ENCODE results near the gene TNFSF12. TPM values are rescaled to one million over a fixed set of nuclear protein-coding genes. Genes with fewer than 3 reads are reported as not detected.

Gene TNFSF12, protein sequence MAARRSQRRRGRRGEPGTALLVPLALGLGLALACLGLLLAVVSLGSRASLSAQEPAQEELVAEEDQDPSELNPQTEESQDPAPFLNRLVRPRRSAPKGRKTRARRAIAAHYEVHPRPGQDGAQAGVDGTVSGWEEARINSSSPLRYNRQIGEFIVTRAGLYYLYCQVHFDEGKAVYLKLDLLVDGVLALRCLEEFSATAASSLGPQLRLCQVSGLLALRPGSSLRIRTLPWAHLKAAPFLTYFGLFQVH
- polyA plus RNA-seq (ENCODE audit: insufficient read length in 12 of 12) = 10 to 100 TPM in 11 of 12 donors, not detected in 1; 18.6 to 34.0 (median 24.7) TPM
- long read RNA-seq, donor 1, partial matches to known transcripts = 14 of 19 reads
- long read RNA-seq, donor 1, other reads (novel, unspliced or antisense) = 0 of 19 reads
- long read RNA-seq, donor 2, transcript TNFSF12-201 (7 exons, 1,553 nt) = major isoform, 6 of 7 reads
- long read RNA-seq, donor 2, partial matches to known transcripts = 0 of 7 reads
- long read RNA-seq, donor 2, other reads (novel, unspliced or antisense) = 0 of 7 reads
- long read RNA-seq, donor 3, partial matches to known transcripts = 6 of 11 reads
- long read RNA-seq, donor 3, other reads (novel, unspliced or antisense) = 0 of 11 reads
- long read RNA-seq, donor 4, partial matches to known transcripts = 9 of 14 reads
- long read RNA-seq, donor 4, other reads (novel, unspliced or antisense) = 0 of 14 reads
- long read RNA-seq, donor 5, transcript TNFSF12-201 (7 exons, 1,553 nt) = major isoform, 13 of 36 reads
- long read RNA-seq, donor 5, partial matches to known transcripts = 14 of 36 reads
- long read RNA-seq, donor 5, other reads (novel, unspliced or antisense) = 8 of 36 reads
- long read RNA-seq, donor 6, partial matches to known transcripts = 6 of 9 reads
- long read RNA-seq, donor 6, other reads (novel, unspliced or antisense) = 0 of 9 reads
- long read RNA-seq, donor 7, transcript TNFSF12-201 (7 exons, 1,553 nt) = major isoform, 8 of 9 reads
- long read RNA-seq, donor 7, partial matches to known transcripts = 0 of 9 reads
- long read RNA-seq, donor 7, other reads (novel, unspliced or antisense) = 0 of 9 reads
- long read RNA-seq, donor 8, transcript TNFSF12-201 (7 exons, 1,553 nt) = major isoform, 10 of 30 reads
- long read RNA-seq, donor 8, partial matches to known transcripts = 12 of 30 reads
- long read RNA-seq, donor 8, other reads (novel, unspliced or antisense) = 8 of 30 reads
- long read RNA-seq, donor 9, partial matches to known transcripts = 0 of 2 reads
- long read RNA-seq, donor 9, other reads (novel, unspliced or antisense) = 0 of 2 reads
- long read RNA-seq, donor 10, transcript TNFSF12-201 (7 exons, 1,553 nt) = major isoform, 7 of 7 reads
- long read RNA-seq, donor 10, partial matches to known transcripts = 0 of 7 reads
- long read RNA-seq, donor 10, other reads (novel, unspliced or antisense) = 0 of 7 reads
- long read RNA-seq, donor 11, transcript TNFSF12-201 (7 exons, 1,553 nt) = major isoform, 7 of 13 reads
- long read RNA-seq, donor 11, partial matches to known transcripts = 6 of 13 reads
- long read RNA-seq, donor 11, other reads (novel, unspliced or antisense) = 0 of 13 reads

DNA sequence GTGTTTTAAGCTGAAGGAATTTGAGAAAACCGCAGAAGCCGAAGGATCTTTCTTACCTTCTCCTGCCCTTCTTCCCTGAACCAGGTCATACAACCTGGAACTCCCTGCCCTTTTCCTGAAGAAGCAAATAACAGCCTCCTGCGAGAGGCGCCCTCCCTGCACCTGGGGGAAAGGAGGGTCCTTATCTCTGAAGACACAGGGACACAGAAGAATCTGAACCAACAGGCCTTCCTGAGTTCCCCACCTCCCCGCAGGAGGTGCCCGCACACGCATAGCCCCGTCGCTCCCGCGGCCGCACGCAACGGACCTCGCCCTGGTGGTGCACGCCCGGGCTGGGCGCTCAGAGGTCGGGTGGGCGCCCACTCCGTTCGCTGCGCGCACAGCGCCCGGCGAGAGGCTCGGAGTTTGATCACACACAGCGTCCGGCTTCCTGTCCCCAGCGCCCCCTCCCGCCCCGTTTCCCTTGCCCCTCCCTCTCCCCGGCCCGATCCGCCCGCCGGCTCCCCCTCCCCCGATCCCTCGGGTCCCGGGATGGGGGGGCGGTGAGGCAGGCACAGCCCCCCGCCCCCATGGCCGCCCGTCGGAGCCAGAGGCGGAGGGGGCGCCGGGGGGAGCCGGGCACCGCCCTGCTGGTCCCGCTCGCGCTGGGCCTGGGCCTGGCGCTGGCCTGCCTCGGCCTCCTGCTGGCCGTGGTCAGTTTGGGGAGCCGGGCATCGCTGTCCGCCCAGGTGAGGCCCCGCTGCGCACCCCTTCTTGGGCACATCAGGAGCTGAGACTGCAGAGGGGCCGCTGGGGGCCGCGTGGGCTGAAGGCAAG is at the start of gene TNFSF12:
Gene TNFSF12 (plus strand): TSS at position 474 of the 816 bp plus-strand sequence. CDS start 96 bp downstream, at position 570.
- no peak for DNase-seq

DNA sequence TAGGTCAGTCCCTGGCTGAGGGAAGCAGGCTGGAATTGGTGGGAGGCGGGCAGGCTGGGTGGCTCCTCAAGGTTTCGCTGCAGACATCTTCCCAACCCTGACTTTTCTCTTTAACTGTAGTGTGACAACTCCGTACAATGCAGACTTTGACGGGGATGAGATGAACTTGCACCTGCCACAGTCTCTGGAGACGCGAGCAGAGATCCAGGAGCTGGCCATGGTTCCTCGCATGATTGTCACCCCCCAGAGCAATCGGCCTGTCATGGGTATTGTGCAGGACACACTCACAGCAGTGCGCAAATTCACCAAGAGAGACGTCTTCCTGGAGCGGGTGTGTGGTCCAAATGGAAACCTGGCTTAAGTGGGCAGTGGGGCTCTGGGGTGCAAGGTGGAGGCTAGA is 49.7 kb upstream of the TNFSF12 start:
- no peak for DNase-seq

DNA sequence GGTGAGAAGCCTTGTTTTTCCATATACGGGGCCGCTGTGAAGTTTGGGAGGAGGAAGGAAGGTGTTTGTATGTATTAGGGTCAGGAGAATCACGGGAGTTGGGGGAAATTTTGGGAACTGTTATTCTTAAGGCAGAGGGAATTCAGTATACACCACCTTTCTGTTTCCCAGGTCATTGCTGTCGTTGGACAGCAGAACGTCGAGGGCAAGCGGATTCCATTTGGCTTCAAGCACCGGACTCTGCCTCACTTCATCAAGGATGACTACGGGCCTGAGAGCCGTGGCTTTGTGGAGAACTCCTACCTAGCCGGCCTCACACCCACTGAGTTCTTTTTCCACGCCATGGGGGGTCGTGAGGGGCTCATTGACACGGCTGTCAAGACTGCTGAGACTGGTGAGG is 47.1 kb upstream of the TNFSF12 start:
- DNase-seq = no peak

- no peak for DNase-seq
Measured at GRCh38 chr17:7502171-7502847, 46.5 kb upstream of the TNFSF12 start.

DNA sequence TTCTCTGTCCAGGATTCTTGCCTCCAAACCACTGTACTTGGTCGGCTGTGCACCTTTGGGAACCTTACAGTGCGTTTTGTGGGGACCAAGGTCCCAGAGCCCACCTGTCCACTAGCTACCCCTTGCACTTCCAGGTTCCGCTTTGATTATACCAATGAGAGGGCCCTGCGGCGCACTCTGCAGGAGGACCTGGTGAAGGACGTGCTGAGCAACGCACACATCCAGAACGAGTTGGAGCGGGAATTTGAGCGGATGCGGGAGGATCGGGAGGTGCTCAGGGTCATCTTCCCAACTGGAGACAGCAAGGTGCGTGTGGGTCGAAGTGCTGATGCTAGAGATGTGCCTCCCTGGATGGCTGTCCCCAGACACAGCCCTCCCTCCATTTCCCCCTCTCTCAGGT is 45.9 kb upstream of the TNFSF12 start:
- no peak for DNase-seq

GRCh38 chr17:7503521-7503920 is 45.3 kb upstream of the TNFSF12 start:
- DNase-seq = no peak

GRCh38 chr17:7508145-7508544 is 40.7 kb upstream of the TNFSF12 start:
- no peak for DNase-seq

- no peak for DNase-seq
Measured at GRCh38 chr17:7508846-7509245, 40.0 kb upstream of the TNFSF12 start.

DNA sequence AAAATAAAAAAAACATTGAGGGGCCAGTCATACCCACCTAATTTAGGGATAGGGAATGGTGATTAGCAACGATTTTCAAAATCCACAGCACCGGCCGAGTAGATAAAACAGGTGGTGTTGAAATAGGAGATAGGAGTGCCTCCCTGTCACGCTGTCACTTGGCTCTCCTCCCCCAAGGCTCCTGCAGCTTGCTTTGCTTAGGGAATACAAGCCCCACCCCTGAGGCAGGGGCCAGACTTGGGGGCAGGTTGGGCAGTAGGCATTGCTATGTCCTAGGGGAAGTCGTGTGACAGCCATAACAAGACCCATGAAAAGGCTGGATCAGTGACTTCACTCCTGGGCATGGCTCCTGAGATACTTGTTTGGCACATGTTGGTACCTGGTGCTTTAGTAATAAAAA is 38.9 kb upstream of the TNFSF12 start:
- DNase-seq = no peak

GRCh38 chr17:7511108-7511507 is 37.8 kb upstream of the TNFSF12 start:
- DNase-seq = no peak

- no peak for DNase-seq
Measured at GRCh38 chr17:7512105-7512504, 36.8 kb upstream of the TNFSF12 start.

DNA sequence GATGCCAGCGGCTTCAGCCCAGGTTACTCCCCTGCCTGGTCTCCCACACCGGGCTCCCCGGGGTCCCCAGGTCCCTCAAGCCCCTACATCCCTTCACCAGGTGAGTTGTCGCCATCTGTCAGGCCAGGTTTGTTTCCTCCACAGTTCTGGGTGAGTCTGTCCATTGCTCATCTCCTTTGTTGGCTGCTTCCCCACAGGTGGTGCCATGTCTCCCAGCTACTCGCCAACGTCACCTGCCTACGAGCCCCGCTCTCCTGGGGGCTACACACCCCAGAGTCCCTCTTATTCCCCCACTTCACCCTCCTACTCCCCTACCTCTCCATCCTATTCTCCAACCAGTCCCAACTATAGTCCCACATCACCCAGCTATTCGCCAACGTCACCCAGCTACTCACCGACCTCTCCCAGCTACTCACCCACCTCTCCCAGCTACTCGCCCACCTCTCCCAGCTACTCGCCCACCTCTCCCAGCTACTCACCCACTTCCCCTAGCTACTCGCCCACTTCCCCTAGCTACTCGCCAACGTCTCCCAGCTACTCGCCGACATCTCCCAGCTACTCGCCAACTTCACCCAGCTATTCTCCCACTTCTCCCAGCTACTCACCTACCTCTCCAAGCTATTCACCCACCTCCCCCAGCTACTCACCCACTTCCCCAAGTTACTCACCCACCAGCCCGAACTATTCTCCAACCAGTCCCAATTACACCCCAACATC is 35.9 kb upstream of the TNFSF12 start:
- no peak for DNase-seq

- no peak for DNase-seq
Measured at GRCh38 chr17:7513850-7514419, 34.9 kb upstream of the TNFSF12 start.

GRCh38 chr17:7515911-7516610 is 32.8 kb upstream of the TNFSF12 start:
- no peak for DNase-seq

DNA sequence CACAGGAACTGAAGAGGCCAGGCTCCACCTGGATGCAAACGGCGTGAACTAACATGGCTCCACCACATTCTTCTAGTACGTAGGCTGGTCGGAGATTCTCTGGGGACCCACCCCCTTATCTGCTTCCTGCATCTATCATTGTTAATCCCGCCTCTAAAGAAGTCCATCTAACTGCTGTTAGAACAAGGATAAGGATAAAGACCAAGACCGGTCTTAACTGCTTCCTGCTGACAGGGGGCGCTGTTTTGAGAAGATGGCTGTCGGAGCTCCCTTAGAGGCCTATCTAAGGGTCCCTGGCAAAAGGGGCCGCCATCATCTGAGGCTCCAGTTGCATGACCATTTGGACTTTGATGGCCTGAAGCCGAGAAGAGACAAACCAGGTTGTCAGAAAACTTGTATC is 25.8 kb upstream of the TNFSF12 start:
- DNase-seq = no peak

- DNase-seq = no peak
Measured at GRCh38 chr17:7528842-7529241, 20.0 kb upstream of the TNFSF12 start.

DNA sequence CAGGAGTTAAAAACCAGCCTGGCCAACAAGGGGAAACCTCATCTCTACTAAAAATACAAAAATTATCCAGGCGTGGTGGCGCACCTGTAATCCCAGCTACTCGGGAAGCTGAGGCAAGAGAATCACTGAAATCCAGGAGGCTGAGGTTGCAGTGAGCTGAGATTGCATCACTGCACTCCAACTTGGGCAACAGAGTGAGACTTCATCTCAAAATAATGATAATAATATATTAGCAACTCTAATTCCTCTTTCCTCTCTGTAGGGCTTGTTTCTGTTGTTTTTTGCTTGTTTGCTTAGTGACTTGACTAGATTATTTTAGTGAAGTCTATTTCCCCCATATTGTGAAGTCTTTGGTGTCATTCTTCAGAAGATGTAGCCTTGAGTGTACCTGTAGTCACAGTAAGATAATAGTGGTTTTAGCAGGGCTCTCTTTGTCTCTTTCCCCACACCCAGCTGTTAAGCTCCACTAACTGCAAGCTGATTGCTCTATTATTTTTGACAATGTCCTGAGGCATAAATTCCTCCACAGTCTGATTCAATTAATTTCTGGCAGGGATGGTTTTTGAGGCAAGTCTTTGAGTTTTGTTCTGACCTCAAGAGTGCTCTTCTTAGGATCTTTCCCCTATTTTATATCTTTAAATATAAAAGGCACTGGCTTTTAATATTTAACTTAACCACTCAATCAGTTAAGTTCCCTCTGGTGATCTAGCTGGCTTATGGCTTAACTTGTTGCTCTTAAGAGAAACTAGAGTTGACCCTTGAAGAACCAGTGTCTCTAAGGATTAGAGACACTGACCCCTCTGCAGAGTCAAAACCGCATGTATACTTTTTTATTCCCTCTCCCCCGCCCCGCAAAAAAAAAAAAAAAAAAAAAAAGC is 18.6 kb upstream of the TNFSF12 start:
- DNase-seq = no peak

Data from muscle of arm (tissue), 14 donors.